T-helper 9 cell (primary cell): ENCODE data around the gene RSPO3.
"Not testable (repeated sequence)": the region's sequence is repeated elsewhere in the genome, so short reads cannot be mapped to it uniquely, and the experiment has no call there.

ENCODE experiments used
- DNase-seq: peaks from one replicate; pipeline ENCODE4 v3.0.0-alpha.2; 2020
- total RNA-seq, 2 donors: gene quantifications; one replicate each; lab custom pipeline; 2026; lab: John Stamatoyannopoulos, UW

Gene RSPO3, protein sequence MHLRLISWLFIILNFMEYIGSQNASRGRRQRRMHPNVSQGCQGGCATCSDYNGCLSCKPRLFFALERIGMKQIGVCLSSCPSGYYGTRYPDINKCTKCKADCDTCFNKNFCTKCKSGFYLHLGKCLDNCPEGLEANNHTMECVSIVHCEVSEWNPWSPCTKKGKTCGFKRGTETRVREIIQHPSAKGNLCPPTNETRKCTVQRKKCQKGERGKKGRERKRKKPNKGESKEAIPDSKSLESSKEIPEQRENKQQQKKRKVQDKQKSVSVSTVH
- total RNA-seq, result 0 reads per million in 2 donors

GRCh38 chr6:127118298-127119101 is at the start of gene RSPO3:
TSS of gene RSPO3 (plus strand) at chr6:127118671. CDS start at chr6:127119193, 522 bp downstream.
- DNase-seq, result no peak

- DNase-seq, result no peak
These were observed 48.7 kb upstream of the RSPO3 start for GRCh38 chr6:127069659-127070279.

- DNase-seq, result no peak
These were observed 45.2 kb upstream of the RSPO3 start for GRCh38 chr6:127073222-127073621.

DNA sequence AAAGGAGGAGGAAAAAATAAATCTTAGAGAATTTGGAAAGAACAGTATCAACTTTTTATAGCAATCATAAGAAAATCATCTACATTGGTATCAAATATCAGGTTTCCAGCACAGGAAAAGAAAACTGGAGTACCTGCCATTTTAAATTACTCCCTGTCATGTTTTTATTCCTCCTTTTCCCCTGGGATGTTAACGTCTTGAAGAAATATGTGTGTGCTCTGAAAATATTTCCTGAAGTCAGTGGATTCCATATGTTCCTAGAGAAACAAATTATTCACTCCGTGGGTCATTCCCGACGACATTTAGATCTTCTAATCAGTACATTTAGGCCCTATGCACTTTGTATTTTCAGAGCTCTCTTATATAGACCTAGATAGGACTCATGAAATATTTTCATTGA is 42.0 kb upstream of the RSPO3 start:
- no peak for DNase-seq

DNA sequence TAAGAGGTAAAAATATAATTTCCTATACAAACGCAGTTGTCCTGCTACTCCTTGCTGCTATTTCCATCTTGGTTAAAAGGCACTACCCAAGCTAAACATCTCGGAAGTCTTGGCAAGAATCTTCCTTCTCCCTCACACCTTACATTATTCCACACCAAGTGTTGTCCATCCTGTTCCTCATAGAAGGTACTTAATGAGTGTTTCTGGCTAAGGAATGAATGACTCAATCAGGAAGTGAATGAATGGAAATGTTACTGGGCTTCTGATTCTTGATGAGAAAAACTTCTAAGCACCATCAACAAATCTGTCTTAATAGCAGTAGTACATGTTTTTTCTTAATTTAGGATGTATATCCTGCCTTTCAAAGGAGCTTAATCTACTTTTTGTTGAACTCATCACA is 40.6 kb upstream of the RSPO3 start:
- DNase-seq, result no peak

DNA sequence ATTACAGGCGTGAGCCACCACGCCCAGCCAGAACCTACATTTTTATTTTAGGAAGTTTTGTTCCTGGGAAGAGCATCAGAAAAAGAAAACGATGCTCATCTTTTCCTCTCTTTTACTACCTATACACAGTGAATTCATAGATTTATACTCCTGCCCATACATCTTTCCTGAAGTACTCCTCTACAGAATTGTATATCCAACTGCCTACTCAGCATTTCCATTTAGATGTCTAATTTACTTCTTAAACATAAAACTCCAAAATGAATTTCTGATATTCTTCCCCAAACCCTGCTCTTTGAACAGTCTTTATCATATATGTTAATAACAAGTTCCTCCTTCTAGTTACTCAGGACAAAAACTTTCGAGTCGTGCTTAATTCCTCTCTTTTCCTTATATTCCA is 39.8 kb upstream of the RSPO3 start:
- DNase-seq, result no peak

- no peak for DNase-seq
These were observed 38.8 kb upstream of the RSPO3 start for GRCh38 chr6:127079681-127080080.

DNA sequence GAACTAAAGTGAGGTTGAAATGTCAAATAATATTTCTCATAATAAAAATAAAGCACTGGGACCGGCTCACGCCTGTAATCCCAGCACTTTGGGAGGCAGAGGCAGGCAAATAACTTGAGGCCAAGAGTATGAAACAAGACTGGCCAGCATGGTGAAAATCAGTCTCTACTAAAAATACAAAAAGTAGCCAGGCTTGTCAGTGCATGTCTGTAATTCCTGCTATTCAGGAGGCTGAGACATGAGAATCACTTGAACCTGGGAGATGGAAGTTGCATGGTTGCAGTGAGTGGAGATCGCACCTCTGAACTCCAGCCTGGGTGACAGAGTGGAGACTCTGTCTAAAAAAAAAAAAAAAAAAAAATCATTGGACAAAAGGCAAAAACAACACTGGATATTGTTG is 38.4 kb upstream of the RSPO3 start:
- no peak for DNase-seq

DNA sequence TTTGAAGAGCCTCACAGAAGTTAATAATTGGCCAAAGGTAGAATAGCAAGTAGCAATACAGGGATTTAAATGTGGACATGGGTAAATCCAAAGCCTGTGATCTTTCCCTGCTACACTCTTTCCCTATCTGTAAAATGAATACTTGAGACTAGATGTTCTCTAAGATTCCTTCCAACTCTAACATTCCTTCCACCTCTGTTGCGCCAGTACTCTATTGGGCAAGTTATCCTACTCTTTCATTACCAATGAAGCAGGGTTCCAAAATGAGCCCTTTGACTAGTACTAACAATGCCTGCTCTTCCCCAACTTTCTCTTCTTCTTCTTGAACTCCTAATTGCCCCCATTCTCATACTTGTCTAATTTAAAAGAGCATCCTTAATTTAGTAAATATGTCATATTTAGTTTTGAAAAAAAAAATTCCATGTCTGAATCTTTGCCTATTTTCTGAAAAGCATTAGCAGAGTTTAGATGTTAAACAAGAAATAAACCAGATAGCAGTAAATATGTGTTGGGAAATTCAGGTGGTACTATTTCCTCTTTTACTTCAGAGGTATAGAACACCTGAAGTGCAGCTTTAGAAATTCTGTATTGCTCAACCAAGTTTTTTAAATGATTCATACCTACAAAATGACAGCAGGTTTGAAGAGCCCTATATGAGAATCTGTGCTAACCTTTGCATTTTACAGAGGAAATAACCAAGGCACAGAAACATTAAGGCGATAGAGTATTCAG is 35.1 kb upstream of the RSPO3 start:
- no peak for DNase-seq

- DNase-seq, result no peak
These were observed 34.5 kb upstream of the RSPO3 start for GRCh38 chr6:127083963-127084310.

- DNase-seq, result no peak
These were observed 33.3 kb upstream of the RSPO3 start for GRCh38 chr6:127085181-127085580.

DNA sequence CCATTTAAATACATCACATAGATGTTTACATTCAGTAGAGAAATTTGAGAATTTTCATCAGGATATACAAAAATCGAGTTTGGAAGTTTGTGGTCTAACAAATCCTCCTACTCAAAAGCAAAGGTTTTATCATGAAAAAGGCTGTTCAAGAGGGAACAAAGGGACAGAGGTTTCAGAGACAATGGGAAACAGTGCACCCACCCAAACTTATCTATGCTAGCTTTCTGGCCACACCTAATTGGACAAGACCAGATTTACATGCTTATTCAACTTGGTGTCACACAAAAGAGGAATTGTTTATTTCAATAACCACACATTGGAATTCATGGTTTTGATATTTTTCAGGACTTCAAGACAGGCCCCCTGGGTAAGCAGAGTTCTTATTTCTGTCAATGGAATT is 28.4 kb upstream of the RSPO3 start:
- no peak for DNase-seq

GRCh38 chr6:127092466-127092865 is 26.0 kb upstream of the RSPO3 start:
- DNase-seq, result no peak

DNA sequence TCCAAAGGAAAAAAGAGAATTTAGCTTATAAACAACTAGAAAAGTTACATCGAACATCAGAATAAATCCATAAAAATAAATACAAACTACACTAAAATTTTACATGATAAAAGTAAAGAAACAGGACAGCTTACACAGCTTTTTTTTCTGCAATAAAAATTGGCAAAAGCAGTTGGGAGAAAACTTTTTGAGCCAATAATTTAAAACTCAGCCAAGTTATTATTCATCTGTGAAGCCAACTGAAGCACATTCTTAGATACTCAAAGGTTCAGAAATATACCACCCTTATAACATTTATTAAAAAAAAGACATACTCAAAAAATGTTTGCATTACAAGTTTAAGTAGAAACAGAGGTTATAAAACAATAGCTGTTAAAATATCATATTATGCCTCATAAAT is 23.7 kb upstream of the RSPO3 start:
- DNase-seq, result no peak

DNA sequence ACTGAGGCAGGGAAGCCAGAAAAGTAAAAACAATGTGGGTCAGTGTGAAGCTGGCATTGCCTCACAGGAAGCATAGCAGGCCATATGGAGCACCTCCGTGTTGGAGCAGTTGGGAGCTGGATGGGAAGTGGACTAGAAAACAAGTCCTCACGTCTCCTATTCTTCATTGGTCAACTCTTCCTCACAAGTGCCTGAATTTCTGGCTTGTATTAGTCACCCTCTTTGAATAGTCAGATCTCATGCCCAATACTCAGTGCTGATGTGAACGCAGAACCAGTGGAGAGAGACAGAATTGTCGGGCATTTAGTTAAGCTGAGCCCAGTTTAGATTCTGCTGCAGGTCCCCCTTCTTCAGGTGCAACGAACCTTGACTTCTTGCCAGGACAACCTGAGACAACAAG is 22.3 kb upstream of the RSPO3 start:
- no peak for DNase-seq

DNA sequence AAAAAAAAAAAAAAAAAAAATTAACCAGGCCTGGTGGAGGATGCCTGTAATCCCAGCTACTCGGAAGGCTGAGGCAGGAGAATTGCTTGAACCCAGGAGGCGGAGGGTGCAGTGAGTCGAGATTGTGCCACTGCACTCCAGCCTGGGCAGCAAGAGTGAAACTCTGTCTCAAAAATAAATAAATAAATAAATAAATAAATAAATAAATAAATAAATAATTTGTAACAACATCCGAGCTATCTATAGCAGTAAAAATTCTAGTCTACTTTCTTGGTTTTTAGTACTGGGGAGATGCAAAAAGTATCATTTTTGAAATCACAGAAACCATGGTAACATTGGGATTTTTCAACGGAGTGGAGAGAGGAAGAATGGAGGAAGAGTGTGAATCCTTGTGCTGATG is 21.0 kb upstream of the RSPO3 start:
- not testable (repeated sequence) for DNase-seq

DNA sequence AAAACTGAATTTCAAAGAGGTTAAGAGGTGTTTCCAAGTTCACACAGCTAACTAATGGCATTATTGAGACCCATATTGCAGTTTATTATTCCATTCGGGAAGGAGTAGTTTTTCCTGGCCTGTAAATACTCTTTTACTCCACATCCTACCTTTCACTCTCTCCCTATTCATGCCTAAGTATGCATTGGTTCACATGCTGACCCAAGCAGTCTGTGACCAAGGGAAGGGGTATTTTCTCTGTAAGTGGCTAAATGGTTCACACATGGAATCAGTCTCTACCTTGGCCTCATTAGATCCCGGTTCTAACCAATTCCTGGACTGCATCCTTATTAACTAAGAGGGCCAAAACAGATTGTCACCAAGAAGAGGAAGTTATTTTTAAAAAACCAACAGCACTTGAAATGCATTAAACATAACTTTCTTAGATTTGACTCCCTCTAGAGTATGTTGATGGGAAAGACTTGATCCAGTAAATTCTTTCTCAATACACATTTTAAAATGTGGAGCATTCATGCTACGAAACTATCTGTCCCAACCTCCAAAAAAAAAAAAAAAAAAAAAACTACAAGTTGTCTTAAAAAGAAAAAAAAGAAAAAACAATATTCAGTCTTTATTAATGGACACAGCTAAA is 17.8 kb upstream of the RSPO3 start:
- no peak for DNase-seq

GRCh38 chr6:127102299-127102698 is 16.2 kb upstream of the RSPO3 start:
- DNase-seq, result no peak

- no peak for DNase-seq
These were observed 15.6 kb upstream of the RSPO3 start for GRCh38 chr6:127102859-127103258.

DNA sequence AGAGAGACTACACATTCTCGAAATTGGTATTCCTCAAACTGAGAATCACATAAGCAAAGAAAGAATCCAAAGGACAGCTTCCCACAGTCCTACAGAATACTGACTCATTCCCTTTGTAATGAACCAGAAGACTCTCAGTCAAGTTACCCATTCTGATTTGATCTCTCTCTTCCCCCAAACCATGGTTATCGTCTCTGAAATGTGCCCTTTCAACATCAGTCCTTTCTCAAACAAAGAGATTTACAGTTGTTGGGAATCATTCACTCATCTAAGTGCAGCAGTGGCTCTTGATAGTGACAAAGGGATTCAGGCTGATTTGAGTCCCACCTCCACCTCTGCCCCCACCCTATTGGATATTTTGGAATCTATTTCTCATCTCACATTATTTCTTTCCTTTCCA is 15.0 kb upstream of the RSPO3 start:
- no peak for DNase-seq

DNA sequence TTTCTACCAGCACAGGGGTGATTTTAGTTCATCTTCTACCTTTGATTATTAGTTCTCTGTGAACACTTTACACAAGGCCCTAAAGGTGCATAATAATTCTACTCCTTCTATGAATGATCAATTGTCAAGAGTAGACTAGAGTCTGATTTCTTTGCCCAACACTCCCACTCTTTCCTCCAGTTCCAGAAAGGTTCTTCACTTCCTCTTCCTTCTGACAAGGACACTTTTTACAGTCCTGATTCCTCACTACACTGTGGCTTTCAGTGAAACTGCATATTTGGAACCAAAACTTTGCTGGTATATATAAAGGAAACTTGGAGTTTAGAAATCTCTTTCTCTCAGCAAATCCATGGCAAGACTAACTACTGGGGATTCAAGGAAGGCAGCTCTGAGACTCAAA is 10.6 kb upstream of the RSPO3 start:
- DNase-seq, result no peak

DNA sequence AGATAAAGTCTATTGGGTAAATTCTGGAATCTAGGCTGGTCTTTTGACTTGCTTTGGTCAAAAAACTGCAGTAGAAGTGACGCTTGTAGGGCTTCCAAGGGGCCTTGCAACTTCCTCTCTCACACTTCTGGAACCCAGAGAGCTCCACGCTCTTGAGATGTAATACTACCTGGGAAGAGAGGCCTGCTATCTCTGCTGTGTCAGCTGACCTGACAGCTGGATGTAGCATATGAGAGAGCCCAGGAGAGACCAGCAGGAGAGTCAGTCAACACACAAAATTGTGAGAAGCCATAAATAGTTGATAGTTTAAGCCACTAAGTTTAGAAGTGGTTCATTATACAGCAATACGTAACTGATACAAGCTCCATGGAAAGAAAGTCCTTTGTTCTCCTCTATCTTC is 7.8 kb upstream of the RSPO3 start:
- DNase-seq, result no peak

DNA sequence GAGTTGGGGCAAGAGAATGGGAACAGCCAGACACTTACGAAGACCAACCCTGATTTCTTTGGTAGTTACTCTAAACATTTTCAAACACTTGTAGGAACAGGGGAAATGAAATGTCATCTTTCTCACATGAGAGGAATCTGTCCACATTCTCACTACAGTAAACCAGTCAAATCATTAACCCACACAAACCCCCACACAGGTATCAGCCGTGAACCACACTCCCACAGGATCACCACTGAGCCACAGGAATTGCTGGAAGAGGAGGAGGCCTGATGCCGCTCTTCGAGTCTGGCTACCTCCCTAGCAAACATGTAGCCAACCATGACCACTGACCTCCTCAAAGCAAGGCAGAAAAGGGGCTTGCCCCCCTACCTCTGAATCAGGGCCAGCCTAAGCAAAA is 6.9 kb upstream of the RSPO3 start:
- no peak for DNase-seq
